Activated T-helper 1 cell treated with anti-CD3 and anti-CD28 coated beads, Interleukin-12 subunit alpha, Interleukin-12 subunit beta, Interleukin-2, Interleukin-4 antibody, amounts not matched to agents 30 ng/mL and 10 ng/mL and 1 ng/mL, durations not matched to agents 14 hours and 24 hours and 36 hours (primary cell): ENCODE results near the gene PLXNC1. TPM values are rescaled to one million over a fixed set of nuclear protein-coding genes. Genes with fewer than 3 reads are reported as not detected.

ENCODE experiments used
- DNase-seq: peaks from one replicate; pipeline ENCODE4 v3.0.0; 2021; ENCODE audit warnings: low spot score
- H3K27ac Mint-ChIP-seq: one replicate; pipeline ENCODE4 v1.8.0; 2021; ENCODE audit warnings: mild to moderate bottlenecking, mixed read lengths
- H3K27me3 Mint-ChIP-seq: one replicate; pipeline ENCODE4 v1.8.0; 2022; ENCODE audit warnings: mild to moderate bottlenecking, moderate library complexity, mixed read lengths; ENCODE audit not compliant: insufficient read depth
- H3K36me3 Mint-ChIP-seq: one replicate; pipeline ENCODE4 v1.8.0; 2021; ENCODE audit warnings: low read depth, mixed read lengths
- H3K4me1 Mint-ChIP-seq: one replicate; pipeline ENCODE4 v1.8.0; 2021; ENCODE audit warnings: low read depth, mixed read lengths
- H3K4me3 Mint-ChIP-seq: one replicate; pipeline ENCODE4 v1.8.0; 2021; ENCODE audit warnings: mild to moderate bottlenecking, moderate library complexity, mixed read lengths
- H3K9me3 Mint-ChIP-seq: one replicate; pipeline ENCODE4 v1.8.0; 2021; ENCODE audit warnings: mixed read lengths
- intact Hi-C: fragments of 100-400 bp; cut with micrococcal nuclease; formaldehyde crosslinking; loops from one replicate; pipeline ENCODE4 v1.15.1; 2024
- total RNA-seq: library from RNA; stranded (reverse); gene quantifications from 2 replicates; pipeline ENCODE4 v1.2.3, GENCODE V29; 2022

PLXNC1 gene
- total RNA-seq, 1 donor from 2014 or later = 22.7 TPM

DNA sequence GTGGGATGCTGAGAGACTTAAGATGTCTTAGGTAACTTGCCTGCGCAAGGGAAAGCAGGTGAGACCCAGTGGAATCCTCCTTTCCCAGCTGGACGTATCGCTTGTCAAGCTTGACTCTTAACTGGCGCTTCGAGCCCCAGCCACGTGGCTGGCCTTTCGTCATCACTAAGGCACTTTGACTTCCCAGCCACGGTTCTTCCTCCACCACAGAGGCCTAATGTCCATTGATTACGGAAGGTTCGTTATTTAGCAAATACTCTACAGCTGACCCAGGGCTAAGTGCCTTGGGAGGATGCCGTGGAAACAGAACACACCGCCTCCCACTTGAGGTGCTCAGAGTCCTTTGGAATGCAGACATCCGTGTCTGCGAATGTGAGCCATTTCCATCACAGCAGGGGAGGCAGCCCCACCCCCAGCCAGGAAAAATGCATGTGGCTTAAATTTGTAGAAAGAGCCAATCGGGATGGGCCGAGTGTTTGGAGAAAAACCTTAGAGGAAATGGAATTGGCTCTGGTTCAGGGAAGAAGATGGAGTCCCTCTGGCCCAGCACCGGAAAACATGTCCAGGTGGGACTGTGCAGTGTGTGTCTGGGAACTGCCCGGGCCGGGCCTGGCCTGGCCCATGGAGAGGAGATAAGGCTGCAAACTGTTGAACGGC lies 115.7 kb downstream of the PLXNC1 start:
- no peaks in the 10 kb centered on the region for H3K27me3 Mint-ChIP-seq
- H3K4me3 Mint-ChIP-seq = peak overlapping the region; percentile 84
- DNase-seq = no peak
- peaks cover 71% of the 10 kb centered on the region for H3K4me1 Mint-ChIP-seq
- peaks cover 60% of the 10 kb centered on the region for H3K36me3 Mint-ChIP-seq
- intact Hi-C loops = loop anchor here (1.0 to 10.0 kb wide), 10 partner anchors 19 to 377 kb away; no protein-coding TSS in a partner anchor
- peak overlapping the region; percentile 96 for H3K27ac Mint-ChIP-seq
- no peaks in the 10 kb centered on the region for H3K9me3 Mint-ChIP-seq

DNA sequence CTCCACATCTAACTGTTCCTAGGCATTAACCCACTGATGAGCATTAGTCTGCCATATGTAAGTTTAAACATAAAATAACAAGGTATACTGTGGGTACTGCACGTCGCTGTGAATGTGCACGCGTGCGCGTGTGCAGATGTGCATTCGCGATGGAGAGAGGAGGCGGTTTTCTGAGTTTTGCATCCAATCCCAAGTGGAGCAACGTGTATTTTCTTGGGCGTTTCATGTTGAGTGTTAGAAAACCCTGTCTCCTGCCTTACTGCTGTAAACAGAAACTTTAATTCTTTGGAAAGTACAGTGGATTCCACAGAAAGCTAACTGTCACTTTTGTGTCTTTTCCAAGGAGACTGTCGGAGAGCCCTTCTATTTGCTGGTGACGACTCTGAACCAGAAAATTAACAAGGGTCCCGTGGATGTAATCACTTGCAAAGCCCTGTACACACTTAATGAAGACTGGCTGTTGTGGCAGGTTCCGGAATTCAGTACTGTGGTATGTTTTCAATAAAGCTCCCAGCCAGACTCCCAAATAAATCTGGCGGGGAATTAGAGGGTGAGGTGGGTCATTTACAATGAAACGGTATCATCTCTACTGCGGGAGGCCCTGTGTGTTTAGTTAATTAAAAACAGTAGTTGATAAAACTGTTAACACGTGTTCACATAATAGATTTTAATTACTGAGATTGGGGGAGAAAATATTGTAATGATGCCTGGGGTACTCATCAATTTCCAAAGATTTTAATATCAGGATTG lies 116.5 kb downstream of the PLXNC1 start:
- Mint-ChIP-seq H3K4me3 (no peak overlapping the region), H3K4me1 (peaks cover 80% of the 10 kb centered on the region), H3K27ac (no peak overlapping the region), H3K36me3 (peaks cover 62% of the 10 kb centered on the region), H3K9me3 (no peaks in the 10 kb centered on the region), H3K27me3 (no peaks in the 10 kb centered on the region)
- no peak for DNase-seq
- intact Hi-C loops = loop anchor here (10.0 kb wide), 1 partner anchor 90 kb away; no protein-coding TSS in a partner anchor

DNA sequence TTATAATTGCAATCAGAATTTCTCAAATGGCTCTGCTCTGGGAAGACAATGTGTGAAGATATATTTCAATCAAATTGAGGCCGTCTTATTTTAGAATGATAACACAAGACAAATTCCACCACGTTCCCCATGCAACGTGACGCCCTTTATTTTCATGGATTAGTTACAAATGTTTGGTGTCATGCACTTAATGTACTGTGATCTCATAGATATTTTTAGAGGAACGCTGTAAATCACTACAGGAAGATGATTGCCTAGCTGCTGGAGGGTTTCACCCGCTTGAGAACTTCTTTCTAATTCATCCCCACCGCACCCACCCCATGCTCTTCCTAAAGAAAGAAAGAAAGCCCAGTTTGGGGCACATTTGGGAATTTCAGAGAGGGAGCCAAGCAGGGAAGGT lies 117.2 kb downstream of the PLXNC1 start:
- Mint-ChIP-seq H3K4me3 (no peak overlapping the region), H3K4me1 (peaks cover 86% of the 10 kb centered on the region), H3K27me3 (no peaks in the 10 kb centered on the region), H3K27ac (no peak overlapping the region), H3K36me3 (peaks cover 61% of the 10 kb centered on the region), H3K9me3 (no peaks in the 10 kb centered on the region)
- intact Hi-C loops = loop anchor here (10.0 kb wide), 1 partner anchor 91 kb away; no protein-coding TSS in a partner anchor
- DNase-seq = no peak

DNA sequence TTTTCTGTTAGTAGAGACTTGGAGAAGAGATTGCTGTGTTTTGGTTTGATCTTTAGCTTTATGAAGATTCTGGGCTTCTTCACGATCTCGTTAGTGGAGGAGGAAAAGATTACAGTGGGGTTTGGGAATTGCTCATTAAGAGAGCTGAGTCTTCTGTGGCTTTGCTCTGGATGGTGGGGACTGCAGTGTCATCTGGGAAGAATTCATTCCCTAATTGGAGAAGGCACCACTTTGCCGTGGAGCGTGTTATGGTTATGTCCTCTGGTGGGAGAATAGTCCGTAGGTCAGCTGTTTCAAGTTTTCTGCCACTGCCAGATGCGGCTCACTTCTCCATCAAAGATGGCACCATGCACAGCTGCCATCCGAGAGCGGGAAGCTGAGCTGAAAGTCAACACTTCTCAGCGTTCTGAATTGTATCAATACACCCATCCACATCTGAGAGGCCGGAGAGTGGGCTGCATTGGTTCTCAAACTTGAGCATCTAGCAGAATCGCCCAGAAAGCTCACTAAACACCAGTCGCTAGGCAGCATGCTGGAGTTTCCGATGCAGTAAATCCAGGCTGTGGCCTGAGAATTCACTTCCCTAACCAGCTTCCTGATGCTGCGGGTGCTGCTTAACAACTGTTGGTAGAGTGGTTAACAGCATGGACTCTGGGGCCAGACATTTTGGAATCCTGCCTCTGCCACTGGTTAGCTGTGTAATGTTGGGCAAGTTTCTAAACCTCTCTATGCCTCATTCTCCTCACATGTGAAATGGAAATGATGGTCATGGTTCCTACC lies 117.8 kb downstream of the PLXNC1 start:
- Mint-ChIP-seq H3K27ac (no peak overlapping the region), H3K9me3 (no peaks in the 10 kb centered on the region), H3K4me1 (peaks cover 92% of the 10 kb centered on the region), H3K36me3 (peaks cover 55% of the 10 kb centered on the region), H3K4me3 (no peak overlapping the region), H3K27me3 (no peaks in the 10 kb centered on the region)
- intact Hi-C loops = loop anchor here (10.0 kb wide), 1 partner anchor 91 kb away; no protein-coding TSS in a partner anchor
- DNase-seq = no peak

DNA sequence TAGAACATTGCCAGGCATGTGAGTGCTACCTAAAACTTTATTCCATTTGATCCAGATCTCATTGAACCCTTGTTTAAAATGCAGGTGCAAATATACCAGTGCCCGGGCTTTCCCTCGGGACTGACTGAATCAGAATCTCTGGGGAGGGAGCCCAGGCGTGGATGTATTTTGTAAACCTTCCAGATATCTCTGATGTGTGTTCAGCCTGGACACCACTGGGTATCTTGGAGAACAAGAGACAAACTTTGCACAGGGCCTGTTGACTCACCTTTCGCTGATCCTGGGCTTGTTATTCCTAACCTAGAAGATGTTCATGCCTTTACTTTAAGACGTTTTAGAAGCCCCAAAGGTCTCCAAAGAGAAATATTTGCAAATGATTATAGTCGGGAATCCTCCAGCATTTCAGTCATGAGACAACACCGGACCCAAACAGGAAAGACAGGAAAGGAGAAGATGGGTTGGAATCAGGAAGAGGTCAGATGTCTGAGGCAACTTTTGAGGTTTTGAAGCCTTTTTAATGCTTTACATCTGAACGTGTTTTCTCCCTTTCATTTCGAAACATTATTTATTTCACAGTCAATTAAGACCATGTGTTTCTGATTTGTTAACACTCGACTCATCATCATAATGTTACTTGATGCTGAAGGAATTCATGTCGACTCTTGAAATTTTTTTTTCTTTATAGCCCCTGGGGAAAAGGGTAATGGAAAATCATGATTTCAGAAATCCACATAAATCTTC lies 118.6 kb downstream of the PLXNC1 start:
- Mint-ChIP-seq H3K4me3 (no peak overlapping the region), H3K4me1 (peaks cover 92% of the 10 kb centered on the region), H3K9me3 (no peaks in the 10 kb centered on the region), H3K27ac (peak overlapping the region; percentile 43), H3K36me3 (peaks cover 56% of the 10 kb centered on the region), H3K27me3 (no peaks in the 10 kb centered on the region)
- DNase-seq = no peak
- intact Hi-C loops = loop anchor here (10.0 kb wide), 1 partner anchor 92 kb away; no protein-coding TSS in a partner anchor

DNA sequence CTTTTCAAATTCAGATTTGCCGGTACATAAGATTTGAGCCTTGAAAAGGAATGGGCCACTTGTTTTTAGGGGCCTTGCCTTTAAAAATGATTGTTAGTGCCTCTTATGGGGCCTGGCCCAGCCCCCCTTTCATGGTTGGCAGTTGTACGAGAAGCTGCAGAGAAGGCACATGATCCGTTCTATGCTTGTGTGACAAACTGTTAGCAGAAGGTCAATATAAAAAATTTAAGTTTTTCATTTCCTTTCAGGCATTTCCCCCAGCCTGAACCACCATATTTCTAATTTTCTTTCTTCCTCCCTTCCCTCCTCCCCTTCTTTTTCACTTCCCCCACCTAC lies 119.1 kb downstream of the PLXNC1 start:
- no peak for DNase-seq
- intact Hi-C loops = loop anchor here (10.0 kb wide), 1 partner anchor 93 kb away; no protein-coding TSS in a partner anchor
- Mint-ChIP-seq H3K27ac (no peak overlapping the region), H3K4me3 (no peak overlapping the region), H3K36me3 (peaks cover 56% of the 10 kb centered on the region), H3K27me3 (no peaks in the 10 kb centered on the region), H3K4me1 (peaks cover 91% of the 10 kb centered on the region), H3K9me3 (no peaks in the 10 kb centered on the region)

DNA sequence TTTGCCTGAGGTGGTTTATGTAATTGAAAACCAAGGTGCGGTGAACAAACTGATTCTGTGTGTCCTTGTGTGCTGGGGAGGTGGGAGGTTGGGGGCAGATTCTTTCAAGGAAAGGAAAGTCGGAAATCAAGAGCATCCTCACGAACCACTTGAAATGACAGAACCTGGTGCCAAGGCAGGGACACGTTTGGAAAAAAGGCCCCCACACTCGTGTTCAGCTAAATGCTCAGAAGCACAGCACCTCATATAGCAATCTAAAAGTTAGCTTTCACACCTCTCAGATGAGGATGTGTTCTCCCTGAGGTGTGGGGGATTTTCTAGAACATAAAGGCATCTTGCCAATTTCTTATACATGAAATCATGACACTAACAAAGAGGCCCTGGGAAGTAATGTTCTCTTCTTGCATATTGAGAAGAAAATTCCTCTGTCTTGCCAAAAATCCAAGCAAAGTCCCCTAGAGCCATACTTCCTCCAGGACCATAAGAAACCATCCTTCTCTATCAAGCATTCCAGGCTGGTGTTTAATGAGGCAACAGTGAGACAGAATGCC lies 119.6 kb downstream of the PLXNC1 start:
- no peaks in the 10 kb centered on the region for H3K9me3 Mint-ChIP-seq
- intact Hi-C loops = loop anchor here (10.0 kb wide), 1 partner anchor 93 kb away; no protein-coding TSS in a partner anchor
- no peak for DNase-seq
- H3K4me1 Mint-ChIP-seq = peaks cover 86% of the 10 kb centered on the region
- H3K36me3 Mint-ChIP-seq = peaks cover 57% of the 10 kb centered on the region
- peak overlapping the region; percentile 31 for H3K4me3 Mint-ChIP-seq
- H3K27ac Mint-ChIP-seq = no peak overlapping the region
- H3K27me3 Mint-ChIP-seq = no peaks in the 10 kb centered on the region

DNA sequence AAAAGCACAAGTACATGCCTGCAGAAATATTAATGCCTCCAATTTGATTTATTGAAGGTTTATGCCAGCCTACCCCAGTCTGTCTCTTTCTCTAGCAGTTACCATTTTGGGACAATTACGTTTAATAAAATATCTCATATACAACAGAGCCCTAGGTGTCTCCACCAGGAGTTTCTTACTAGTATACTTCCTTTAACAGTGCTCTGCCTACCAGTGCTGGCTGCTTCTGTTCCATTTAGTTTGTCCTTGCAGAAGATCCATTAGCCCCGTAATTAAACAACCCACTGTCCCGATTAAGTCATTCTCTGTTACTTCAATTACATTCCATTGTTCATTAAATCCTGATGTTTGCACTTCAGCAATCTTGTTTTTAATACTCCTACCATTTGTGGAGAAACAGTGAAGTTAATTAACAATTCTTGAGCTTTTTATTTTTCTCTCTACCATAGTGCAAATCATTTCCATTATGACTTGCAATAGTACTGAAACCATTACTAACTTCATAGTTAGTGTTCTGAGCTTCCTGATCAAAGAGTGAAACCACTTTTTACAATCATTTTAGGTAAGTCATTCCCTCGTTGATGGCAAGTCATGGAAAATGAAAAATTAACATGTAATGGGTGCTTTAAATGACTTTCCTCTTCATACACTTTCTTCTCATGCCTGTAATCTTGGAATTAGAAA lies 121.1 kb downstream of the PLXNC1 start:
- H3K36me3 Mint-ChIP-seq = peaks cover 55% of the 10 kb centered on the region
- H3K9me3 Mint-ChIP-seq = no peaks in the 10 kb centered on the region
- intact Hi-C loops = loop anchor here (1.0 to 10.0 kb wide), 8 partner anchors 36 to 352 kb away; partner anchors contain the start of gene PLXNC1
- no peak for DNase-seq
- H3K4me3 Mint-ChIP-seq = peak overlapping the region; percentile 43
- H3K27me3 Mint-ChIP-seq = no peaks in the 10 kb centered on the region
- H3K4me1 Mint-ChIP-seq = peaks cover 72% of the 10 kb centered on the region
- H3K27ac Mint-ChIP-seq = peak overlapping the region; percentile 72

DNA sequence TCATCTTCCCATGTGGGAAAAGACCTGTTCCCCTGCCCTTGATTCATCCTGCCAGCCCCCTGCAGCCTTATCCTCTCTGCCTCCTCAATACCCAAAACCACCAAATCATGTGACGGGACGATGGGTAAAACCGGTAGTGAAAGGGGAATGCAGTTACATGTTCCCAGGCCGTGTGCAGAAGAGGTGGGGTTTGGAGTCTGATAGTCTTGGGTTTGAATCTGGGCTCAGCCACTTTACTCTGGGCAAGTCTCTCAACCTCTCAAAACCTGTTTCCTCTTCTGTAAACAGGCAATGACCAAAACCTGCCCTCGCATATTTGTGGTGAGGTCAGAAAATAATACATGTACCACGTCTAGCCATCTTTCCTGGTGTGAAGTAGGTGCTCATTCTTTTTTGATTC lies 123.0 kb downstream of the PLXNC1 start:
- H3K27ac Mint-ChIP-seq = no peak overlapping the region
- no peaks in the 10 kb centered on the region for H3K27me3 Mint-ChIP-seq
- H3K36me3 Mint-ChIP-seq = peaks cover 42% of the 10 kb centered on the region
- H3K4me1 Mint-ChIP-seq = peaks cover 58% of the 10 kb centered on the region
- no peaks in the 10 kb centered on the region for H3K9me3 Mint-ChIP-seq
- no peak for DNase-seq
- H3K4me3 Mint-ChIP-seq = no peak overlapping the region
- intact Hi-C loops = loop anchor here (5.0 kb wide), 1 partner anchor 261 kb away; no protein-coding TSS in a partner anchor

DNA sequence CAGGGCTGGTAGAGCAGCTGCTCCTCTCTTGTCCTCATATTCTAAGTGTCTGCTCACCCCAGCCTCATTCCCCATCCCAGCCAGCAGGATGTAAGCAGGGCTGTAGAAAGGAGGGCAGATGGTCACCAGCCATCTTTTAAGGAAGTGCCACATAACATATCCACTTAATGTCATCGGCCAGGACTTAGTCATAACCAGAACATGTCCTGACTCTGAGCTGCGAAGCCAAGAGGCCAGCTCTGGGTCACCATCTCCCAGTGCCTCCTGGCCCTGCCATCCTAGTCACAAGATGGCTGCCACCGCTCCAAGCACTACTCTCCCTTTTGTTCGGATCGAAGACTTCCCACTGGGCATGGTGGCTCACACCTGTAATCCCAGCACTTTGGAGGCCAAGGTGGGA lies 123.9 kb downstream of the PLXNC1 start:
- Mint-ChIP-seq H3K9me3 (no peaks in the 10 kb centered on the region), H3K4me3 (no peak overlapping the region), H3K4me1 (peaks cover 52% of the 10 kb centered on the region), H3K36me3 (peaks cover 36% of the 10 kb centered on the region), H3K27ac (peak overlapping the region; percentile 56), H3K27me3 (no peaks in the 10 kb centered on the region)
- intact Hi-C loops = loop anchor here (5.0 kb wide), 1 partner anchor 260 kb away; no protein-coding TSS in a partner anchor
- no peak for DNase-seq

DNA sequence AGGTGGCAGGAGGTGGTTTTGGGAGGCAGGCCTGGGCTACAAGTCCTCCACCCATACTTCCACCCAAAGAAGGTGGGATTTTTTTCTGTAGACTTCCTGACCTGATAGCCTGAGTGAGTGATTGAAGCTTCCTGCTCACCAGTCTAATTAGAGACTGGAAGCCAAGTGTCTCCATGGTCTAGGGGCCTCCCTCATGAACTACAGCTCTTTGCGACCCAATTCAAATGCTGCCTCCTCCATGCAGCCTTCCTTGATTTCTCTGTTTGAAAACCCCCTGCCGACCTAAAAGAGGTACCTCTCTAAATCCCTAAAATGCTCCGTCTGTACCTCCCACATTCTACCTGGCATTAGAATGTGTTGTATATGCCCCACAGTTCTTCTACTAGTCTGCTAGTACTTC lies 124.9 kb downstream of the PLXNC1 start:
- peaks cover 29% of the 10 kb centered on the region for H3K36me3 Mint-ChIP-seq
- no peaks in the 10 kb centered on the region for H3K9me3 Mint-ChIP-seq
- no peak overlapping the region for H3K4me3 Mint-ChIP-seq
- peaks cover 42% of the 10 kb centered on the region for H3K4me1 Mint-ChIP-seq
- H3K27ac Mint-ChIP-seq = no peak overlapping the region
- H3K27me3 Mint-ChIP-seq = no peaks in the 10 kb centered on the region
- intact Hi-C loops = loop anchor here (5.0 kb wide), 1 partner anchor 259 kb away; no protein-coding TSS in a partner anchor
- no peak for DNase-seq
